ENCODE data around the gene TCP11L2.

DNA sequence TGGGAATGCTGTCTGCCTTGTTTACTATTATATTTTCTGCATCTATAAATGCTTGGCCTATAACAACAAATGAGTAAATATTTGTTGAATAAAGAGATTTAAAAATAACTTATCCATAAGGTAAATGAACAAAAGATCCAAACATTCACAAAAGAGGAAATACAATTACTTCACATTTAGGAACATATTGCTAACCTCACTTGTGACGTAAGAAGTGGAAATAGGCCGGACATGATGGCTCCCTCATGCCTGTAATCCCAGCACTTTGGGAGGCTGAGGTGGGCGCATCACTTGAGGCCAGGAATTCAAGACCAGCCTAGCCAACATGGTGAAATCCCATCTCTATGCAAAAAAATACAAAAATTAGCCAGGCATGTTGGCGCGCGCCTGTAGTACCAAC, 29.0 kb upstream of the TCP11L2 start:
- TF ChIP-seq CTCF (IDR thresholded peaks at IDR 0.05; ENCODE audit: insufficient read depth, low read depth, low read length) (no peak), EZH2 (IDR thresholded peaks at IDR 0.05; ENCODE audit: insufficient read depth, low read length) (no peak)

Data from astrocyte (in vitro differentiated cells and primary cell).